ENCODE measurements around the gene PM20D2.
A peak's percentile ranks its signal among the peaks of the same experiment; 100 is the strongest.
"Not testable (repeated sequence)": the region's sequence is repeated elsewhere in the genome, so short reads cannot be mapped to it uniquely, and the experiment has no call there.

PM20D2 gene

DNA sequence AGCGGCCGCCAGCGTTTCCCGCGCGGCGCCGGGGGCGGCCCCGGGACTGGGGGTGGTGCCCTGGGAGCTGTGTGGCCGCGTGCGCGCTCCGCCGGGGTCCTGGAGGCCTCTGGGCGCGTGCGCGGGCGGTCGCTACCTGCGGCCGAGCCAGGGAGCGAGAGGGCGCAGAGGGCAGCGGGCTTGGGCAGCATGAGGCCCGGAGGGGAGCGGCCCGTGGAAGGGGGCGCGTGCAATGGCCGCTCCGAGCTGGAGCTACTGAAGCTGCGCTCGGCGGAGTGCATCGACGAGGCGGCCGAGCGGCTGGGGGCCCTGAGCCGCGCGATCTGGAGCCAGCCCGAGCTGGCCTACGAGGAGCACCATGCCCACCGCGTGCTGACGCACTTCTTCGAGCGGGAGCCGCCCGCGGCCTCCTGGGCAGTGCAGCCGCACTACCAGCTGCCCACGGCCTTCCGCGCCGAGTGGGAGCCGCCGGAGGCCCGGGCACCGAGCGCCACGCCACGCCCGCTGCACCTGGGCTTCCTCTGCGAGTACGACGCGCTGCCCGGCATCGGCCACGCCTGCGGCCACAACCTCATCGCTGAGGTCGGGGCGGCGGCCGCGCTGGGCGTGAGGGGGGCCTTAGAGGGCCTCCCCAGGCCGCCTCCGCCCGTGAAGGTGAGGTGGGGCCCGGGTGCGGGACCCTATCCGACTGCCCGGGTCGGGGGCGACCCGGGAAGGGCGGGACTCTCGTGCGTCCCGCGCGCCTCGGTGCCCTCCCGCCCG, at the start of gene PM20D2:
TSS of gene PM20D2 (plus strand) at position 100 of the 762 bp plus-strand sequence. CDS start at position 190, 90 bp downstream.
- peak; percentile 67 for DNase-seq

DNA sequence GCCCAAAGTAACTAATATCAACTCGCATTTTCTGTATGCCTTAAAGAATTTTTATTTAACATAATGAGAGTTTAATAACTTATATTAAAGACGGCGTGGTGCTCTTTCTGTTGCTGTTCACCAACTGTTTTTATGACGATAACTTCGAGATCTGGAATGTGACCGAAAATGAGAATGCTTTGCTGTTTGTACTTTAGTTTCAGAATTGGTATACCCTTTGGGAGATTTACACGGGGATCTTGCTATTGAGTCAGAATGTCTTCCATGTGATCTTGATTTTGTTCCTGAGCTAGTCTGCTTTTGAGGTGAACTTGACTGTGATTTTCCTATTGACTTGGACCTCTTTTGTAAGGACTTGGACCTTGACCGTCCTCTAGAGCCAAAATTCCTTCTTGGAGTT, 47.4 kb upstream of the PM20D2 start:
- DNase-seq: peak; percentile 84

DNA sequence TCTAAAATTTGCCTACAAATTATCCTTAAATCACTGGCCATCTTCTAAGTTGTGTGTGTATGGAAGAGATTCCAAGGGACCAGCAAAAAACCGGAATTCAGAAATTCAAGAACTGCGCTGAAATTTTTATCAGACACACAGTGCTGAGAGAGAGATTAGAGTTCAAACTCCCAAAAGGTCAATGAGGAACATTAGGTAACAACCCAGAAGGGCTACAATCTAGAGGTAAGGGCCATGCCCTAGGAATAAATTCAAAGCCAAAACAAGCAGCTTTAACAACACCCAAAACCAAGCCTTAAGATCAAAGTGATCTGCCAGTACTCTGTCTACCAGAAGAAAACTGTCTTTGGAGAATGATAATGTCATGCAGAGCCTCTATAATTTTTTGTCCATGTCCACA, 45.7 kb upstream of the PM20D2 start:
- no peak for DNase-seq

DNA sequence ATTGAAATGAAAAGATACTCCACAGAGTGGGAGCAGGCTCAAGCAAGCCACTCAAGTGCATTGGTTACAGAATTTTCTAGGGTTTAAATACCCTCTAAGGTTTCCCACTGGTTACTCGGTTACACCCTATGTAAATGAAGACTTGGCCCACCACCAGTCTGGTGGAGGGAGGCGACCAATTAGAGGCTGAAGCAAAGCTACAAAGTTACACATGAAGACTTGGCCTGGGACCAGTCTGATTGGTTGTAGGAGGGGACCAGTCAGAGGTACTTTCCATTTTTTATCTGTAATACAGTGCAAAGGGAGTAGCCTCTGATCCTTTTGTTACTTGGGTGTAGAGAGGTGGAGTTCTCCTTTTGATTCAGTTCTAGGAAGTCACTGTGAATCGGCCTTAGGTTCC, 35.6 kb upstream of the PM20D2 start:
- no peak for DNase-seq

GRCh38 chr6:89111933-89112332, 33.9 kb upstream of the PM20D2 start:
- DNase-seq: no peak

- no peak for DNase-seq
Measured at GRCh38 chr6:89116702-89117101, 29.2 kb upstream of the PM20D2 start.

DNA sequence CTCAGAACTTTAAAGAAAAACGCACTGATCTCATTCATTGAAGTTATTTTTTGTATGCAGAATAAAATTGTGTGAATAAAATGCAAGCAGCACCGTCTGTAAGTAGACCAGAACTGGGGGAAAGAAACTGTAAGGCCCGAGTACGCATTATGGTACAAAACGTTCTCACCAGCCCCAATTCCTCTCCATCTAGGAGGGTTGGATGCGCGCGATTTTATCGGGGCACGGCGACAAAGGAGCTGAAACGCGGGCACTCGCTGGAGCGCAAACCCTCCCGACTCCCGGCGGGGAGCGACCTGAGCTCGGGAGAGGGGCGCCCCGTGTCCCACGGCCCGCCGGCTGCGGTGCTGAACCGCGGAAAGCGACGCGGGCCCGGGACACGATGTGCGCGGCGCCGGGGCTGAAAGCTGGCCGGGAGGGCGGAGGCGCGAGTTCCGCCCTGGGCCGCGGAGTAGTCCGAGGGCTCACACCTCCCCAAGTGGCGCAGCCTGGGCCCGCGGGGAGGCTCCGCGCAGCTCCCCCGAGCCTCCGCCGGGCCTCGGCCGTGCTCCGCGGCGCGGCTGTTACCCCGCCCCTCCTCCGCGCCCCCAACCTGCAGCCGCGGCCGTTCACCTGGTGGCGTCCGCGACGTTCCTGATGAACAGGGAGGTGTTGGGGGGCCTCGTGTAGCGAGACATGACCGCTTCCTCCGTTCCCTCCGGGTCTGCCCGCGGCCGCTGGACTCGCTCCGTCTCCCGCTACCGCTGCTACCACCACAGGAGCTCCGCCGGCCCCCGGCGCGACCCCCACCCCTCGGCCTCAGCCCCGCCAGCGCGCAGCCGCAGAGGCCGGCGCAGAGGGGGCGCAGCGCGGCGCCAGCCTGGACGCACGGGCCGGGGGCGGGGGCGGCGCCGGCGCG, 28.4 kb upstream of the PM20D2 start, which contains the start of gene SRSF12:
TSS of gene SRSF12 (minus strand) at position 861 of the 898 bp plus-strand sequence. CDS start at position 677, 184 bp downstream.
- DNase-seq: peak; percentile 29

DNA sequence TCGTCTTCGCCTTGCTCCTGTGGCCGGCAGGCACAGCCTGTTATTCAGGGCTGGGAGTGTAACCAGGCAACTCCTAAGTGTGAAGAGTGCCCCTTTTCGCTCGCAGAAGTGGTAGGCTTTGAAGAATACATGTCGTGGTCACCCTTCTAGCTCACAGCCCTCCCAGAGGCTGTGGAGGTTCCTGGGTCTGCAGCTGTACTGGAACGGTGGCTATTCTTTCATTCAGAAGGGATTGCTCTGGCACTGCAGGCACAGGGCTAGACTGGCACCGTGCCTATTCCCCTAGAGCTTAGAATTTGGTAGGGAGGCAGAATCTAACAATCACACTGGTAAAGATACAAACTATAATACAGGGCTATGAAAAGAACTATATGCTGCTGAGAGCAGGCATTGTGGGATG, 26.9 kb upstream of the PM20D2 start:
- DNase-seq: no peak

GRCh38 chr6:89120371-89120770, 25.5 kb upstream of the PM20D2 start:
- DNase-seq: no peak

GRCh38 chr6:89121934-89122333, 23.9 kb upstream of the PM20D2 start:
- DNase-seq: no peak

DNA sequence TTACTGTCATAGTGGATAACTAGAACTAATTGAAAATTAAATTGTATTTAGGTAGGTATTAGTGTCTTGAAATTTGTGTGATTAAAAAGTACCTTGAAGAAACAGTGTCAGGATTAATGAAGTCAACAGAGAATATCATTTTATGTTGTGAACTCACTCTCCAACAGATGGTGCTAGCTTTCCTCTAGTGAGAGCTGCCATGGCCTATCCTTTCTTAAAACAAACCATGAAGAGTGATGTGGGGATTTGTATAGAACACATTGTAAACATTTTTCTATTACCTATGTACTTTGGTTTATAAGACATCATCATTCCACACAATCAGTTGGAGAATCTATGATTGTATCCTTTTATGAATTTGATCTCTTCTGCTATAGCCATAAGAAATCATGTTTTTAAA, 23.2 kb upstream of the PM20D2 start:
- DNase-seq: peak; percentile 28

- not testable (repeated sequence) for DNase-seq
Measured at GRCh38 chr6:89128256-89128671, 17.6 kb upstream of the PM20D2 start.

DNA sequence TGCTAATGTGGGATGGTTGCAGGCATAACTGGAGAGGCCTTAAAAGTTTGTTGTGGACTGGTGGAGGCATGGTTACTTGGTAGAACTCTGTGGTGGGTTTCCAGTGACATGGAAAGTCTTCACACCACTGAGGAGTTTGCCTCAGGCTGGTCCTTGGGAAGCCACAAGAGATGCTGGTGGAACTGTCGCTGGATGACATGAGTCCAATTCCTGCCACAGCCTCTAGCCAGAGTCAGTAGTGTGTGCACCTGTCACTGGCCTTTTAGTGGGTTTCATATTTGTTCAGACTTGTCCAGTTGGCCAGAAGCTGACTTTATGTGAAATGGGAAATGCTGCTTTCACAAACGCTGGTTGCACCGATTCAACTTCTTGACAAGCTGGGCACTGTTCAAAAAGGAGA, 14.3 kb upstream of the PM20D2 start:
- DNase-seq: no peak

DNA sequence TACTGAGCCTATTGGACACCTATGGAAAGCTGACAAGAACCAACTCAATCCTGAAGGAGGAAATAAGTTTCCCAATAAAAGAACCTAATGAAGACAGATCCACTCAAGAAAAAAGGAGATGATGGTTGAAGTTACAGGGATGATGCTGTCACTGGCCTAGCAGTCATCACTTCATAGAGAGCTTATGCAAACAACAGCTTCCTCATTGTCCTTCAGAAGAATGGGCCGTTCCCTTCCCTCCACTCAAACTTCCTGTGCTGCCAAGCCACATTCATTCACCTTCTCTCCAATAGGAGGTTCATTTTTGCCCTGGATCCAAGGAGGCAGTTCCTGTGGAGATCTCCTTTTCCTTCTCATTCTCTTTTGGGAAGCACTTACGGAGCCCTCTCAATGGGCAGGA, 13.8 kb upstream of the PM20D2 start:
- no peak for DNase-seq

DNA sequence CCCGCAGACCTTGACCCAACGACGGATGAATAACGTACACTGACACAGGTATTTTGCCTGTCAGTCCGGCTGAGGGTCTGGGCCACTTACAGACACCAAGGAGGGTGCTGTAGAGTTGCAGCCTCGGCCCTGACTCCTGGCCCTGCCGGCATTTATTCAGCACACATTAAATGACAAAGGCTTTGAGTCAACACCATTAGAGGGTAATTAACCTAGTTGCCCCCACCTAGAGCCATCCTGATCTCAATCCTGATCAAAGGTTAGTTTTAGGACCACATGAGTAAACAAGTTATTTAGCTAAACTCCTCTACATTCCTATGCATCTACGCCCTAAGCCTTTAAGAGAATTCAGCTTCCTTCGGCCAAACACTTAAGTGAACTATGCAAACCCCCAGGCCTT, 11.9 kb upstream of the PM20D2 start:
- DNase-seq: no peak

- no peak for DNase-seq
Measured at GRCh38 chr6:89134723-89135122, 11.1 kb upstream of the PM20D2 start.

- DNase-seq: no peak
Measured at GRCh38 chr6:89138173-89138572, 7.7 kb upstream of the PM20D2 start.

GRCh38 chr6:89139509-89140346, 6.1 kb upstream of the PM20D2 start:
- DNase-seq: no peak

- no peak for DNase-seq
Measured at GRCh38 chr6:89140347-89141156, 5.3 kb upstream of the PM20D2 start.

GRCh38 chr6:89144354-89144906, 1.4 kb upstream of the PM20D2 start:
- DNase-seq: peak; percentile 75

- peak; percentile 76 for DNase-seq
Measured at GRCh38 chr6:89145091-89145955, 532 bp upstream of the PM20D2 start.
